Activated CD8-positive, alpha-beta T cell treated with anti-CD3 and anti-CD28 coated beads for 36 hours (primary cell): ENCODE measurements around the gene TOMM40L. TPM values are rescaled to one million over a fixed set of nuclear protein-coding genes. Genes with fewer than 3 reads are reported as not detected.

Experiments used
- ATAC-seq: fragments of 200-7000 bp; cut with Tn5 transposase; one replicate; pipeline ENCODE4 v1.10.0; 2021; ENCODE audit warnings: mild to moderate bottlenecking, moderate library complexity
- CTCF ChIA-PET: fragments of 350-600 bp; sonication (Branson Sonifier 250); formaldehyde crosslinking; loops from one replicate; lab custom pipeline; 2021; ENCODE audit warnings: antibody characterized with exemption; lab: Charles Lee
- POLR2A ChIA-PET: fragments of 350-600 bp; sonication (Branson Sonifier 250); formaldehyde crosslinking; loops from one replicate; lab custom pipeline; 2021; ENCODE audit warnings: antibody characterized with exemption; lab: Charles Lee
- DNase-seq: peaks from one replicate; pipeline ENCODE4 v3.0.0-alpha.2; 2020
- H3K27ac Mint-ChIP-seq: one replicate; pipeline ENCODE4 v1.8.0; 2021; ENCODE audit warnings: mild to moderate bottlenecking, mixed read lengths
- H3K27me3 Mint-ChIP-seq: one replicate; pipeline ENCODE4 v1.8.0; 2021; ENCODE audit warnings: mixed read lengths
- H3K36me3 Mint-ChIP-seq: one replicate; pipeline ENCODE4 v1.8.0; 2021; ENCODE audit warnings: low read depth, mixed read lengths
- H3K4me1 Mint-ChIP-seq: one replicate; pipeline ENCODE4 v1.8.0; 2021; ENCODE audit warnings: low read depth, mixed read lengths
- H3K4me3 Mint-ChIP-seq: one replicate; pipeline ENCODE4 v1.8.0; 2021; ENCODE audit warnings: mild to moderate bottlenecking, moderate library complexity, mixed read lengths
- H3K9me3 Mint-ChIP-seq: one replicate; pipeline ENCODE4 v1.8.0; 2021; ENCODE audit warnings: mixed read lengths
- CTCF ChIP-seq: fragments of 200-600 bp; IDR thresholded peaks from one replicate; pipeline ENCODE4 v1.8.0; 2022; ENCODE audit warnings: antibody characterized with exemption, mild to moderate bottlenecking
- intact Hi-C: fragments of 100-400 bp; cut with micrococcal nuclease; formaldehyde crosslinking; loops from one replicate; pipeline ENCODE4 v1.10.0; 2022
- total RNA-seq, 2 experiments: library from RNA; stranded (reverse); gene quantifications; one replicate each; pipeline ENCODE4 v1.2.3, GENCODE V29; 2021

Gene TOMM40L
- total RNA-seq, 2 experiments from 2014 or later: 11.6 to 12.1 TPM

GRCh38 chr1:161229896-161230295 lies 4.0 kb downstream of the TOMM40L start:
- CTCF ChIA-PET: interaction anchor here (1.0 to 15.8 kb wide), 9 partner anchors 13 to 154 kb away, joined by 3 to 306 read pairs (median 6); partner anchors contain the start of genes ADAMTS4, NDUFS2 and PCP4L1
- no peaks in the 10 kb centered on the region for H3K9me3 Mint-ChIP-seq
- H3K27me3 Mint-ChIP-seq: no peaks in the 10 kb centered on the region
- H3K4me1 Mint-ChIP-seq: peaks cover 23% of the 10 kb centered on the region
- H3K36me3 Mint-ChIP-seq: peaks cover 11% of the 10 kb centered on the region
- POLR2A ChIA-PET: interaction anchor here (1.5 kb wide), 2 partner anchors 28 kb away, joined by 5 read pairs; partner anchors contain the start of gene PCP4L1
- H3K27ac Mint-ChIP-seq: no peak overlapping the region
- intact Hi-C loops: loop anchor here (5.0 kb wide), 1 partner anchor 62 kb away; no protein-coding TSS in a partner anchor
- no peak for TF ChIP-seq CTCF
- no peak overlapping the region for H3K4me3 Mint-ChIP-seq
- ATAC-seq (no peak), DNase-seq (no peak)

GRCh38 chr1:161230762-161231161 lies 4.9 kb downstream of the TOMM40L start:
- POLR2A ChIA-PET: interaction anchor here (0.6 to 1.5 kb wide), 4 partner anchors 12 to 140 kb away, joined by 3 to 5 read pairs (median 4); partner anchors contain the start of gene PCP4L1
- H3K27ac Mint-ChIP-seq: no peak overlapping the region
- peaks cover 17% of the 10 kb centered on the region for H3K4me1 Mint-ChIP-seq
- H3K27me3 Mint-ChIP-seq: no peaks in the 10 kb centered on the region
- TF ChIP-seq CTCF: no peak
- ATAC-seq: no peak
- intact Hi-C loops: no loop called here
- CTCF ChIA-PET: interaction anchor here (1.4 to 15.8 kb wide), 7 partner anchors 14 to 153 kb away, joined by 4 to 306 read pairs (median 6); partner anchors contain the start of genes ADAMTS4 and NDUFS2
- DNase-seq: no peak
- peaks cover 11% of the 10 kb centered on the region for H3K36me3 Mint-ChIP-seq
- no peaks in the 10 kb centered on the region for H3K9me3 Mint-ChIP-seq
- H3K4me3 Mint-ChIP-seq: no peak overlapping the region

DNA sequence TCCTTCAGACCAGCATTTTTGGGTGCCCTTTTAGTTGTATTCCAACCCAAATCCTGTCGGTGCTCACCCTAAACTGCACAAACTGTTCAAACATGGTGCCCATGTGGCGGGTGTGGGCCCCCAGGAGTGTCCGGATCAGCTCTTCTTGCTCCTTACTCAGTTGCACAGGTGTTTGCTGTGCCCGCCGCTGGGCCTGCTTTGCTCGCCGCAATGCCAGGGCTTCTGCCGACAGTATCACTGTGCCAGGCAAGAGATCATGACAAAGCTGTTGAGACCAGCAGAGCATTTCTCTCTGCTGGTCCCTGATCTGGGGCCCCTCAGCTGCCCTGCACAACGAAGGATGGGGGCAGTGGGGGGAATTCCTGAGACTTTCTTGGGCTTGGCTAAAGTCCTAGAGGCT lies 7.2 kb downstream of the TOMM40L start:
- Mint-ChIP-seq H3K27me3 (no peaks in the 10 kb centered on the region), H3K4me1 (no peaks in the 10 kb centered on the region), H3K4me3 (no peak overlapping the region), H3K9me3 (no peaks in the 10 kb centered on the region), H3K27ac (no peak overlapping the region), H3K36me3 (peaks cover 7% of the 10 kb centered on the region)
- DNase-seq: no peak
- intact Hi-C loops: no loop called here
- TF ChIP-seq CTCF: no peak
- ATAC-seq: no peak
- CTCF ChIA-PET: interaction anchor here (1.5 to 8.9 kb wide), 3 partner anchors 25 to 73 kb away, joined by 5 to 89 read pairs (median 5); partner anchors contain the start of gene PCP4L1
- POLR2A ChIA-PET: interaction anchor here (1.6 kb wide), 1 partner anchor 9 kb away, joined by 4 read pairs; no protein-coding TSS in a partner anchor

DNA sequence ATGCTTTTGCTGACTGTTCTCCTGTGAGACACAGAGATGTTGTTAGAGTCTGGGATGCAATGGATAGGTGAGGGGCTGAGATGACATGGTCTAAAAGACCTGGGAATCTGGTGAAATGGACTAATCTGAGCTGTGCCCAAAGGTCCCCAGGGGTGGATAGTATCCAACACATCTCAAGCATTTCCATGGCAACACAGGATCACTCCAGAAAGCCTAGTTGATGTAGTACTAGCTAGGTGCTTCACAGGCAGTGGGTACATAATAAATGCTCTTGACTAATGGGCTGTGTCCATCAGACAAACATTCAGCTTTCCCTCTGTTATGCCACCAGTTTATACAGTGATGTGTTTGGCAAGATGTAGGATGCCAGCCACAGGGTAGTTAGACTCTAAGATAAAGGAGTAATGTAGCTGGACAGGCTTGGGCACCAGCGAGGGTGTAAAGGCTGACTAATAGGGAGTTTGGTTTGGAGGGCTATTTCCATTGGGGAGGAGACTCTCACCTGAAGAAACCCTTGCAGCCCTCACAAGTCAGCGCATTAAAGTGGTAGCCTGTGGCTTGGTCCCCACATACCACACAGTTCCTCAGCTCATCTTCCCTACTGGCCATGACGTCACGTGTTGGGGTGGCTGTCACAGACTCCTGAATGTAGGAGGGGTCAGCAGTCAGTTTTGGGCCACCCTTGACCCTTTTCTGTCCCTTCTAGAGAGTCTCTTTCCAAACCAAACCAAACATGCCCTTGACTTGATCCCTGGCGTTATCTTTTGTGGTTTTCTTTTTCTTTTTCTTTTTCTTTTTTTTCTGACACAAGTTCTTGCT lies 10.3 kb downstream of the TOMM40L start:
- Mint-ChIP-seq H3K9me3 (no peaks in the 10 kb centered on the region), H3K4me3 (no peak overlapping the region), H3K27ac (no peak overlapping the region), H3K36me3 (no peaks in the 10 kb centered on the region), H3K27me3 (peaks cover 6% of the 10 kb centered on the region), H3K4me1 (no peaks in the 10 kb centered on the region)
- ATAC-seq (no peak), DNase-seq (no peak)
- no peak for TF ChIP-seq CTCF
- intact Hi-C loops: no loop called here
- POLR2A ChIA-PET: interaction anchor here (1.1 to 1.6 kb wide), 2 partner anchors 24 to 33 kb away, joined by 3 to 4 read pairs; no protein-coding TSS in a partner anchor
- CTCF ChIA-PET: interaction anchor here (0.7 to 4.3 kb wide), 5 partner anchors 9 to 146 kb away, joined by 3 to 29 read pairs (median 4); partner anchors contain the start of gene TOMM40L
